Retinal pigment epithelial cell (primary cell): ENCODE measurements around the gene KRT73.

Experiments
- DNase-seq: peaks from one replicate; pipeline ENCODE4 v3.0.0-alpha.2; 2010; ENCODE audit warnings: low read depth
- H3K4me3 ChIP-seq: 2 replicates; pipeline ENCODE4 v1.5.1; 2011; ENCODE audit warnings: mild to moderate bottlenecking, low read length, control low read depth, moderate library complexity
- TF ChIP-seq, protein P1 (sequence below): conservative IDR thresholded peaks from 2 replicates; pipeline ENCODE4 v1.5.1; 2011; ENCODE audit warnings: low read depth, low read length, control low read depth, inconsistent platforms

The KRT73 gene

GRCh38 chr12:52608161-52608560 is 10.2 kb downstream of the KRT73 start:
- TF ChIP-seq, protein P1, sequence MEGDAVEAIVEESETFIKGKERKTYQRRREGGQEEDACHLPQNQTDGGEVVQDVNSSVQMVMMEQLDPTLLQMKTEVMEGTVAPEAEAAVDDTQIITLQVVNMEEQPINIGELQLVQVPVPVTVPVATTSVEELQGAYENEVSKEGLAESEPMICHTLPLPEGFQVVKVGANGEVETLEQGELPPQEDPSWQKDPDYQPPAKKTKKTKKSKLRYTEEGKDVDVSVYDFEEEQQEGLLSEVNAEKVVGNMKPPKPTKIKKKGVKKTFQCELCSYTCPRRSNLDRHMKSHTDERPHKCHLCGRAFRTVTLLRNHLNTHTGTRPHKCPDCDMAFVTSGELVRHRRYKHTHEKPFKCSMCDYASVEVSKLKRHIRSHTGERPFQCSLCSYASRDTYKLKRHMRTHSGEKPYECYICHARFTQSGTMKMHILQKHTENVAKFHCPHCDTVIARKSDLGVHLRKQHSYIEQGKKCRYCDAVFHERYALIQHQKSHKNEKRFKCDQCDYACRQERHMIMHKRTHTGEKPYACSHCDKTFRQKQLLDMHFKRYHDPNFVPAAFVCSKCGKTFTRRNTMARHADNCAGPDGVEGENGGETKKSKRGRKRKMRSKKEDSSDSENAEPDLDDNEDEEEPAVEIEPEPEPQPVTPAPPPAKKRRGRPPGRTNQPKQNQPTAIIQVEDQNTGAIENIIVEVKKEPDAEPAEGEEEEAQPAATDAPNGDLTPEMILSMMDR: no peak
- DNase-seq: no peak
- no peak overlapping the region for H3K4me3 ChIP-seq

DNA sequence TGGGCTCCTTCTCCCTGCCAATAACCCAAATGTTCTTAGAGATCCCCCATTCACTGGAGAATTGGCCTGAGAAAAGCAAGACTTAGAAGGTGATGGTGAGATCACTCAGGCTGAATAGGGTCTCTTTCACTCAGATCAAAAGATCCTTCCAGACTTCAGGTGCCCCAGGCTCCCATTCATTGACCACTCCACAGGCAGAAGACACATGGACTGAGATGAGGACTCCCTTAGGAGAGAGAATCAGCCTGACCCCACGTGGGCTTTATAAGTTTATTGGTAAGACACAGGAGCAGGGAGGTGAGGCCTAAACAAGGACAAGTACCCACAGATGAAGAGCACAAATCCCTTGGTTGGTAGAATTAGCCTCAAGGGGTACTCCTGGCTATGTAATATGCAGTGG is 11.0 kb downstream of the KRT73 start:
- TF ChIP-seq, protein P1: no peak
- no peak for DNase-seq

GRCh38 chr12:52606581-52607218 is 11.7 kb downstream of the KRT73 start:
- DNase-seq: no peak
- TF ChIP-seq, protein P1: no peak

More for the DNA sequence above, 11.0 kb downstream of the KRT73 start:
- H3K4me3 ChIP-seq: no peak overlapping the region

DNA sequence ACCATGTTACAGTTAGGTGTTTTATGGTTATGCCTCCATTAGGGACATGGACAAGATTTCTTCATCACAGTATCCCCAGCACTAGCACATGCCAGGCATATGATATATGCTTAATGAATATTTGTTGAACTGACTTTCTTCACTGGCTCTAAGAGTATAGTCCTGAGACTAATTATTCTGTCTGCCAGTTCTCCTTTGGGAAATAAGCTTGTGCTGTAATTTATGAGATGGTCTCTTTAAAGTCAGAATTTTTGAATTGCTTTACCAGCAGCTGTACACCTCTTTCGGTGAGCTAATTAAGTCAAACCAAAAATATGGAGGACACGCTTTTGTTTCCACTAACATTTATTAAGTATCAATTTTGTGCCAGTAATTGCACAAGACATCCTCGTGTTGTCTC is 12.3 kb downstream of the KRT73 start:
- TF ChIP-seq, protein P1: no peak
- no peak for DNase-seq
- H3K4me3 ChIP-seq: no peak overlapping the region

More at GRCh38 chr12:52606581-52607218, 11.7 kb downstream of the KRT73 start:
- H3K4me3 ChIP-seq: no peak overlapping the region

DNA sequence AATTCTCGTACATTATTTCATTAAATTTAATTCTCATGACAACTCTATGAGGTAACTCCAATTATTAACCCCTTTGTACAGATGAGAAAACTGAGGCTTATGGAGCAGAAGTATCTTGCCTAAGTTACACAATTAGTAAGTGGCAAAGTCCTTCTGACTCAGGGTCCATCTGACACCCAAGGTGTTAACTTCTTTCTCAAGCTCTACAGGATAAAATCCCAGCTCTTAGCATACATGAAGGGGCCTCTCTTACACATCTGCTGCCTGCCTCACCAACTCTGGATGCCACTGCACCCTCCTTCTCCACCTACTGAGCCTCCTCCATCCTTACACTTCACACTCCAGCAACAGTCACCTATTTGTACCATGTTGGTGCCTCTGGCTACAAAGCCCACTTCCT is 12.8 kb downstream of the KRT73 start:
- H3K4me3 ChIP-seq: no peak overlapping the region
- TF ChIP-seq, protein P1: no peak
- DNase-seq: no peak

DNA sequence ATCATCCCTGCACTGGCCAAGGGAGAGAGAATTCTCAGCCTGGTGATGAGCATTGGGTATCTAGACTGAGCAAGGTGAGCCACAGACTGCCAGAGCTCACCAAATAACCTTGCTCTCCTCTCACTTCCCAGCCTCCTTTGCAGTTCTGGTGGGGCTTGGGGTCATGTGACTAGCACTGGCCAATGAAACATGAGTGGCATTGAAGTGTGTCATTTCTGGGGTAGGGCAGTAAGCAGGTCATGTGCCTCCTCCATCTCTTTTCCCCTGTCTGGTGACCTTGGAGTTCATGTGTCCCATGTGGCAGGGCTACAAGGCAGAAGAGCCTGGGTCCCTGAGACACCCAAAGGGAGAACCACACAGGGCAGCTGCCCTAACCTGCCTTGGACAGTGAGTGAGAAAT is 13.5 kb downstream of the KRT73 start:
- TF ChIP-seq, protein P1: no peak
- no peak for DNase-seq
- H3K4me3 ChIP-seq: no peak overlapping the region

- no peak for DNase-seq
- TF ChIP-seq, protein P1: no peak
- no peak overlapping the region for H3K4me3 ChIP-seq
Measured at GRCh38 chr12:52603314-52603713, 15.0 kb downstream of the KRT73 start.
